PFSK-1 (cell line): Measurements from ENCODE around the gene CMIP.

Experiments
- POLR2AphosphoS5 ChIP-seq: IDR thresholded peaks from 2 replicates; pipeline ENCODE4 v1.6.1; 2012; ENCODE audit warnings: low read depth, mild to moderate bottlenecking, control low read depth, low read length, moderate library complexity
- REST ChIP-seq, 2 experiments: IDR thresholded peaks; 2 replicates each; pipeline versions ENCODE4 v1.6.1 to v1.8.0; 2011 to 2012; ENCODE audit warnings: low read depth in 2 of 2, low read length in 2 of 2, control low read depth in 1 of 2, inconsistent platforms in 1 of 2, mild to moderate bottlenecking in 1 of 2, moderate library complexity in 1 of 2; ENCODE audit not compliant: insufficient read depth in 1 of 2

GRCh38 chr16:81709016-81709900, 264.6 kb downstream of the CMIP start:
- TF ChIP-seq REST (IDR thresholded peaks at IDR 0.05; ENCODE audit: insufficient read depth in 1 of 2, low read depth in 2 of 2, low read length in 2 of 2) (no peak), POLR2AphosphoS5 (no peak)
